ENCODE measurements around the gene OPA3.

Gene OPA3

GRCh38 chr19:45560686-45561085, 23.9 kb downstream of the OPA3 start:
- DNase-seq = no peak

- DNase-seq = no peak
Observed at GRCh38 chr19:45560038-45560437, 24.6 kb downstream of the OPA3 start.

- no peak for DNase-seq
Observed at GRCh38 chr19:45558399-45558878, 26.2 kb downstream of the OPA3 start.

GRCh38 chr19:45556835-45557234, 27.8 kb downstream of the OPA3 start:
- no peak for DNase-seq

- no peak for DNase-seq
Observed at GRCh38 chr19:45554481-45554880, 30.1 kb downstream of the OPA3 start.

GRCh38 chr19:45553464-45553863, 31.1 kb downstream of the OPA3 start:
- DNase-seq = no peak

- no peak for DNase-seq
Observed at GRCh38 chr19:45547965-45548609, 36.5 kb downstream of the OPA3 start.

GRCh38 chr19:45547211-45547770, 37.3 kb downstream of the OPA3 start:
- DNase-seq = no peak

GRCh38 chr19:45542234-45542668, 42.4 kb downstream of the OPA3 start:
- no peak for DNase-seq

GRCh38 chr19:45539459-45539858, 45.1 kb downstream of the OPA3 start:
- no peak for DNase-seq

- DNase-seq = no peak
Observed at GRCh38 chr19:45531349-45531748, 53.3 kb downstream of the OPA3 start.

- no peak for DNase-seq
Observed at GRCh38 chr19:45529420-45529785, 55.2 kb downstream of the OPA3 start.

- no peak for DNase-seq
Observed at GRCh38 chr19:45528744-45529419, 55.7 kb downstream of the OPA3 start.

GRCh38 chr19:45528149-45528743, 56.4 kb downstream of the OPA3 start:
- DNase-seq = no peak

- no peak for DNase-seq
Observed at GRCh38 chr19:45527731-45528130, 56.9 kb downstream of the OPA3 start.

- DNase-seq = no peak
Observed at GRCh38 chr19:45526971-45527370, 57.6 kb downstream of the OPA3 start.

- DNase-seq = no peak
Observed at GRCh38 chr19:45526143-45526542, 58.5 kb downstream of the OPA3 start.

GRCh38 chr19:45524575-45525129, 60.0 kb downstream of the OPA3 start:
- DNase-seq = no peak

- DNase-seq = peak; percentile 29
Observed at GRCh38 chr19:45523642-45524256, 60.9 kb downstream of the OPA3 start.

GRCh38 chr19:45522010-45522941, 62.3 kb downstream of the OPA3 start:
- no peak for DNase-seq

GRCh38 chr19:45518469-45518826, 66.2 kb downstream of the OPA3 start:
- no peak for DNase-seq
